Left renal pelvis (tissue), 4 donors: ENCODE results near the gene EVA1A. TPM values are rescaled to one million over a fixed set of nuclear protein-coding genes. Genes with fewer than 3 reads are reported as not detected.

Source experiments
- DNase-seq, 4 donors: peaks; one replicate each; pipeline ENCODE4 v3.0.0-alpha.2; 2013; ENCODE audit warnings: low read depth in 4 of 4, low spot score in 3 of 4
- polyA plus RNA-seq, 4 donors: library from polyadenylated mRNA; unstranded; fragments of 120-200 nt; gene quantifications; one replicate each; pipeline ENCODE4 v1.2.1, GENCODE V29; 2013; ENCODE audit not compliant: insufficient read length in 4 of 4

Gene EVA1A
- polyA plus RNA-seq, 4 donors = 4.7 to 18.1 (median 15.3) TPM

GRCh38 chr2:75521225-75521872 is 39.4 kb downstream of the EVA1A start:
- no peak for DNase-seq

DNA sequence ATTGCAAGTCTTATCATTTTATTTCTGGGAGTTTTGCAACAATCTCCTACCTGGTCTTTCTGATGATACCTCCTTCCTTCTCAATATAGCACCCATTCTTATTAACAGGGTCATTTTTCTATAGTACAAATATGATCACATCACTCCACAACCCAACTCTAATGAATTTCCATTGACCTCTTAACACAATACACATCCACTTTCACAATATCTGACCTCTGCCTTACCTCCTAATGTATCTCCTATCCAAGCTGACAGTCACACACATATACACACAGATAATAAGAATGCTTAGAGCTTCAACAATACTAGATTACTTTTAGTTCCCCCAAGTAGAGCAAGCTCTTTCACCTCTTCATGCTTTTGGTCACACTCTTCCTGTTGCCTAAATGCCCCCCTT is 40.9 kb downstream of the EVA1A start:
- DNase-seq = no peak

DNA sequence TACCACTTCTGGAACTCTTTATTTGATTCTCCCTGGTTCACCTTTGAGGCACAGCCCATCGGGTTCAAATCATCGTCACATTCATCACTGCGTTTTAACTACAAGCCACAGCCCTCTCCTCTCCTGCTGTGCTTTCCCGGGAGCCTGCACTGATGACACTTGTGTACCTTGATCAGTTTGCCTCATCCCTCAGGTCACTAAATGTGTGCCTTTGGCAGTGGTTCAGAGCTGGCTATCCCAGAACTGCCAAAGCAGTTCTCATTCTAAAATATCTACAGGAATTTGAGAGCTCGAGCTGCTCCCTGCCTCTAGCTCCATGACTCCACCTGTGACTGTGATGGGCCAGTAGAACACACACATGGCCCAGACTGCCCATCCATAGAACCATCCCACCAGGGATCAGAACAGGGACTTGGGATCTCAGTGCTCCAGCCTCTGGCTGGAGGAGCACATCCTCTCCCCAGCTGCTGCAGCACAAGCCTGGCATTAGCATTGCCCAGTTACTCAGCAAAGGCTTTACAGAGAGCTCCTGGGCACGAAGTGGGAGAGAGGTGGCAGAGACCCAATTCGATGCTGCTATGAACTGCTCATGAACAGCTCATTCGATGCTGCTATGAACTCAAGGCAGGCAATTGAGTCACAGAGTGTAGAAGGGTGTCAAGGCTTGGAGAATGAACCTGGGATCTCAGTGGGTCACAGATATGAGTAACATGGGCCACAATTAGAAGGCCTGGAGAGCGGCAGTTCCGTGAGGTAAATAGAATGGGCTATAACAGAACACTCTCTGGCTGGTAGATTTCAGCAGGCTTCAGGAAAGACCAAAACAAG is 41.9 kb downstream of the EVA1A start:
- DNase-seq = no peak

DNA sequence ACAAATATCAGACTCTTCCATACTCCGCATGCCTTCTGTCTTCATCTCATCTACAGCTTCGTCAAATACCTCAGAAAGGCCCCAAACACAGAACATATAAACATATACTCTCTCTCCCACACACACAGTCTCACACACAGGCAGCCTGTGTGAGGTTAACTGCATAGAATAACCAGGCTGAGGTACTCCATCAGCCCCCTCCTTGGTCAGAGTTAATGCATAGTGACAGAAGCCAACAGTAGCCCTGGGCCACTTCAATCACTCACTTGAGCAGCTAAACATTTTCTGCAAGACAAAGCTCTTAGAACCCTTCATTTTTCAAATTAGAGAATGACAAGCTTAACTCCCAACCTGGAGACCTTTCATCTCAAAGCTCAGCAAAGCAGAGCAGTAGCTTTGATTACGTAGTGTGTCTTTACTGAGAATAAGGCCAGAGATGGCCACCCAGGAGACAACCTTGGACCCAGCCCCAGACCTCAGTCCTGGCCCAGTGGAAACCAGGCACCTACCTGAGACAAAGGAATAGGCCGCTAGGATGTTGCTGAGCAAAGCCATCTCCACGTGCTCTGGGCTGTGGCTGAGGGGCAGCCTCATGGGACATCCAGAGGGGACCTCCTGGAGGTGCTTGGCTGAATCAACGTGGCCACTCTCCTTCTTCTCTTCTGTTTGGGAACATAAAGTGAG is 43.0 kb downstream of the EVA1A start:
- no peak for DNase-seq

GRCh38 chr2:75516378-75517360 is 44.1 kb downstream of the EVA1A start:
- peak in 1 of 4 donors; percentile 21 for DNase-seq

DNA sequence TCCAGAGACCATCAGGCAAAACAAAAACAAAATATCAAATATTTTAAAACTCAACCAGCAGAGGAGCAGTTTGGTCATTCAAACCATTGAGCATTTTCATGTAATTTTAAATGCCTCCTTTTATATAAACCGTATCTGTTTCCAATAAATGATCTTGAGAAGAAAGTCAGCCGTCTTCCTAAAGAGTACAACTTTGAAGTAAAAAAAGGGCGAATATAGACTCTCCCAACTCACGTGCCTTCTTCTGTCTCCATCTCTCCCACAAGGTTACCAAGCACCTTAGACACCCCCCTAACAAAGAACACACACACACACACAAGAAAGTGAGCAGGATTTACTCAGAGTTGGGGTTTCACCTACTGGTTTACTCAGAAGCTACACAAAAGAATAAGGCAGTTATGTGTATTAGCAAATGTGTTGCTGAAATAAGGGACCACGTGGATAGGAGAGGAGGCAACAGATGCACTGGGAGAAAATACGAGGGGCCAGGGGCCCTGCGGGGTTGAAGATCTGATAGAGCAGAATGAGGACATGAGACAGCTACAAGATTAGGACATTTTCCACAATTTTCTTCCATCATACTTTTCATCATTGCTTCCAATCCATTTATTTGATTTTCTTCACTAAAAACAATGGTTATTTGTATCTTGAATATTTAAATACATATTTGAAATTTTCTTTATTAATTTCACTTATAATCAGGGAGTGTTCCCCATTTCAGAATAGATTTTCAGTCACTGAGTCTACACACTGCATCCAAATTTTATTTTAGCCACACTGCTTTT is 45.0 kb downstream of the EVA1A start:
- DNase-seq = no peak

GRCh38 chr2:75513616-75514170 is 47.0 kb downstream of the EVA1A start:
- no peak for DNase-seq

DNA sequence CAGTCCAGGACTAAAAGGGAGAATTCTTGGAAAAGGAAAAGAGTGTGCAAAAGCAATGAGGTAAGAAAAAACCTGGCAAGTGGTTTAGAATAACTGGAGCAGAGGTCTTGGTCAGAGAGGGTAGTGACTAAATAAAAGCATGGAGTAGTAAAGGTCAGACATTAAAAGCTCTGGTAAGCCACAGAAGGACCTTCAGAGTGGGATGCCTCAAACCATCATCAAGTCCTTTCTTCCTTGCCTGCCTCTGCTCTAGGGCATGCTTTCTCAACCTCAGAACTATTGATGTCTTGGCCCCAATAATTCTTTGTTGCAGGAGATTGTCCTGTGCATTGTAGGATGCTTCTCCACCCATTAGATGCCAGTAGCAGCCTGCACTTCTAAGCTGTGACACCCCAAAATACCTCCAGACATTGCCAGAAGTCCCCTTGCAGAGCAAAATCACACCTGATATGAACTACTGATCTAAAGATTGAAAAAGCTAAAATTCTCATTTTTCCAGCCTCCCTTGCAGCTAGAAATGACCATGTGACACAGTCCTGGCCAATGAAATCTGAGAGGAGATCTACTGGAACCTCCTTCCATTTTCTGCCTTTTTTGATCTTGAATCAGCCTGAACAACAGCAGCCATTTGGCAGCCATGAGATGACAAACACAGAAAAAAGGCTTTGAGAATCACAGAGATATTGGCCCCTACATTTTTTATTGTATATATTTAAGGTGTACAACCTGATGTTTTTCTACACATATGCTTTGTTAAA is 48.1 kb downstream of the EVA1A start:
- DNase-seq = no peak

GRCh38 chr2:75506101-75506697 is 54.5 kb downstream of the EVA1A start:
- DNase-seq = no peak

- DNase-seq = no peak
Observed at GRCh38 chr2:75505012-75505411, 55.7 kb downstream of the EVA1A start.

GRCh38 chr2:75503048-75503607 is 57.6 kb downstream of the EVA1A start:
- no peak for DNase-seq

- DNase-seq = no peak
Observed at GRCh38 chr2:75500633-75501032, 60.1 kb downstream of the EVA1A start.

DNA sequence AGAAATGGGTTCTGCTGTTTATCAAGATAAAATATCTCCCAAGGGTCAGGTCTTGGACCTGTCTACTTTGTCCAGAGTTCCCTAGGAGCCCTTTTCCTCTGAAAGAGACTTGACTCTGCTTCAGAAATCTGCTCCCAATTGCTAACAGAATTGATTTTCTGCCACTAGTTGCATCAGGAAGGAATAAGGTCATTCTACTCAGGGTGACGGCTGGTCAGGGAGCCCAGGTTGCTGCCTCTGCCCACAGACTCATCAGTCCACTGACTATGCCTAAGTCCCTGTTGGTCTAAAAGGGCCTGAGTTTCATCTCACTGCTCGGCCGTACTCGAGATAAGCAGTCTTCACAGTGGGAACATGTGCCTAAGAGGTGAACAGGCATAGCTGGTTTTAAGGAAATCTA is 61.2 kb downstream of the EVA1A start:
- no peak for DNase-seq

DNA sequence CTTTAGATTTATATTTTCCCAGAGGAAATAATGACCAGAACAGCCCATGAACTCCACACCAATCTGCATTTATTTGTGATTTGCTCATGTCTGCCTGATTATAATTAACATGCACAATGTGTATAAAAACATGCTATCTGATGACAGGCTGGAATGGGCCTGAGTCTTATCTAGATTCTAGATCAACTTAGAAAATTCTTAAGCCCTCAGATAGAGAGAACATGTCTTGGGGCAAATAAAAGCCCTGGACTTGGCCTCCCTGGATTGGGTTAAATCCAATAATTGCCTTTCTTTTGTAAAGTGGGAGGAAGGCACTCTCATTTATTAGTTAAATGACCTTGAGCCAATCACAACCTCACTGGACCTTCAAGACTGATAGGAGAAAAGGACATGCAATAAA is 61.8 kb downstream of the EVA1A start:
- no peak for DNase-seq

- DNase-seq = no peak
Observed at GRCh38 chr2:75497256-75497655, 63.5 kb downstream of the EVA1A start.

- no peak for DNase-seq
Observed at GRCh38 chr2:75495862-75496261, 64.9 kb downstream of the EVA1A start.

DNA sequence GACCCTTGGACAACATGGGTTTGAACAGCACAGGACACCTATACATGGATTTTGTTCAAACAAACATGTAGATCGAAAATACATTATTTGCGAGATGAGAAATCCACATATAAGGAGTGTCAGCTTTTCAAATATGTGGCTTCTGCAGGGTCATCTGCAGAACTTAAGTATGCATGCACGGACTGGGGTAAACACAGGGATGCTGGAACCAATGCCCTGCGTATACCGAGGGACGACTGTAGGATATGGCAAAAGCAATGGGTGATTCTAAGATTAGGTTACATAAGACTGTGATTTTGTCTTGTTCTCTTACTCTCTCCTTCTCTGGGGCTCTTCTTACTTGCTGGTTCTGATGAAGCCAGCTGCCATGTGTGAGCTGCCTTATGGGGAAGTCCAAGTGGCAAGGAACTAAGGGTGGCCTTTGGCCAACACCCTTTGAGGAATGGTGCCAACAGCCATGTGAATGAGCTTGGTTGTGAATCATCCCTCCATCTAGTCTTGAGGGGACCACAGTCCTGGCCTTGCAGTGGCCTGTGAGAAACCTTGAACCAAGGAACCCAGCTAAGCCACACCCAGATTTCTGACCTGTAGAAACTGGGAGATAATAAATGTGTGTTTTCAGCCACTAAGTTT is 66.5 kb downstream of the EVA1A start:
- DNase-seq = no peak
